GM18519 (cell line): Measurements from ENCODE around the gene TTLL4.

ENCODE experiments used
- ATAC-seq: cut with Tn5 transposase; IDR thresholded peaks from one replicate; pipeline ENCODE4 v1.9.1; 2021; ENCODE audit warnings: mild to moderate bottlenecking, moderate library complexity; ENCODE audit not compliant: unreplicated experiment, low FRiP score

Gene TTLL4

GRCh38 chr2:218781691-218782527 is 71.3 kb downstream of the TTLL4 start, which contains the start of gene CYP27A1:
Gene CYP27A1 (plus strand): TSS chr2:218782147. CDS start chr2:218782183, 36 bp downstream.
- ATAC-seq = no peak

DNA sequence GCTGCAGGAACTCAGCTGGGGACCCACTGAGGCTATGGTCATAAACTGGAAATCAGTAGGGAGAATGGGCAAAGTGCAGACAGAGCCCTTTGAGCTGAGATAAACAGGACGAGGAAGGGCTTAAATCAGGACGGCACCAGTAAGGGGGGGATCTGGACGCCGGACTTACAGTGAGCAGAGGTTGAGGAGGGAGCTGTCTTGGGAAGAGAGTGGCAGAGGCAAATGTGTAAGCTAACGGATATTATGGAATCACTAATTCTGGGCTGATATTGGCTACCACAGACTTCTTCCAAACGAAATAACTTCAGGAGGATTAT is 71.9 kb downstream of the TTLL4 start:
- ATAC-seq = no peak

- no peak for ATAC-seq
Measured at GRCh38 chr2:218783688-218784087, 73.1 kb downstream of the TTLL4 start.

DNA sequence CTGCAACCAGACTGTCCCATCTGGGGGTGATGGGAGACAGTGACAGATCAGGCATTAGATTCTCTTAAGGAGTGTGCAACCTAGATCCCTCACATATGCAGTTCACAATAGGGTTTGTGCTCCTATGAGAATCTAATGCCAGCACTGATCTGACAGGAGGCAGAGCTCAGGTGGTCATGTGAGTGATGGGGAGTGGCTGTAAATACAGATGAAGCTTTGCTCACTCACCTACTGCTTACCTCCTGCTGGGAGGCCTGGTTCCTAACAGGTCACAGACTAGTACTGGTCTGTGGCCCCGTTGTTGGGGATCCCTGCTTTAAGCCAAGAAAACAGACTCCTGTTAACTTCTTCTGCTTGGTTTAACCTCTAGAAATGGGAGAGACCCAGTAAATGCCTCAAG is 74.5 kb downstream of the TTLL4 start:
- ATAC-seq = no peak

DNA sequence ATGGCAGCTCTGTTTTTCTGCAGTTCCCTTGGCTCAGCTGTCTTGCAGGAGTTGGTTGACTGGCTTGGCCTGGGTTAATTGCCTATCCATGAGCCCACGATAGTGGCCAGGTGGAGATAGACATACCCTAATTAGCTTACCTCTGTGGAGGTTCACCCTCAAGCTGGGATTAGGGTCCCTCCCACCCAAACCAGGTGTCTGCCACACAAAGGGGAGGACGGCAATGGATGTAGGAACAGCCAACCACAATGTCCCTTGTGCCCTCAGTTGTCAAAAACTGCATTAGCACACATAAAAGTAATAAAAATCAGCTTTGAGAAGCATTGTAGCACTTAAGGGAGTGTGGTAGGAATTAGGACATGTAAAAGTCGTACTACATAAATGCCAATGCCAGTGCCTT is 75.5 kb downstream of the TTLL4 start:
- no peak for ATAC-seq

DNA sequence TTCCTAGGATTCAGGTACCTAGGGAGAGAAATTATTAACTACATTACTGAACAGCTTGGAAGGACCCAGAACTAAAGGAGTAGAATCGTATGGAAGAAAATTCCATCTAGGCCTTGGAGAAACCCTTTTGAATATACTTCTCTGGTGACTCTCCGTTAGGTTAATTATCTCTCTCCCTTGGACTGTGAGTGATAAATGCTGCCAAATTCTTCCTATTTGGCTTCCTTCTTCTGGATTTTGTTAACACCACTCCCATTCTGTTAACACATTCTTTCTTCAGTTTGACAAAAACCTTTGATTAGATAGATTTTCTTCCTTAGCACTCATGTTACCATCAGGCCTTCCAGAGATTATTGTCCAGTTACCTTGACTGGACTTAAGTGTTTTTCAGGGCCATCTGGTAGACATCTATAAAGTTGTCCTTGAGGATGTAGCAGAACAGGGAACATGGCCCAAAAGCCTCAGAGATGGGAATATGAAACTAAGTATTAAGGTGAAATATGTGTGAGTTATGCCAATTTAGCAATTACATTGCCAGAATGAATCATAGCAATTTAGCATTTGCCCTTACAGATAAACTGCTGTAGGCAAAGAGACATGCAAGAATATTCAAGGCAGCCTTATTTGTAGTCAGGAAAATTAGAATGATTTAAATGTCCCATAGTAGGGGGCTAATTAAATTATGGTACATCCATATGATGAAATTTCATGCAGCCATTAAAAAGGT is 78.1 kb downstream of the TTLL4 start:
- no peak for ATAC-seq

DNA sequence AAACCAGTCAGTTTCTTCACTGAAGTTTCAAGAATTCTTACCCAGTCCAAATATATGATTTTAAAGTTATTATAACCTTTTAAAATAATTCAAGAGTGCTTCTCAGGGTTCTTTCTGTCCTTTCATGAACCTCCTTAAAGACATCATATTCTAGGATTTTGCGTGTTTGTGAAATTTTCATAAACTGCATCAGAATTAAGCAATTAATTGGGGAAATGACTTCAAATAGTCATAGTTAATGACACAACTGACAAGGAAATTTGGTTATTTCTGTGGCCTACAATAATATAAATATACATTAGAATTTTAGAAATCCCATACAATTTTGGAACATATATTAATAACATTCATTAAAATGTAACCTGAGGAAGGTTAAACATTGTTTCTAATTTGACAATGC is 81.8 kb downstream of the TTLL4 start:
- ATAC-seq = no peak

GRCh38 chr2:218796691-218797090 is 86.1 kb downstream of the TTLL4 start:
- no peak for ATAC-seq

DNA sequence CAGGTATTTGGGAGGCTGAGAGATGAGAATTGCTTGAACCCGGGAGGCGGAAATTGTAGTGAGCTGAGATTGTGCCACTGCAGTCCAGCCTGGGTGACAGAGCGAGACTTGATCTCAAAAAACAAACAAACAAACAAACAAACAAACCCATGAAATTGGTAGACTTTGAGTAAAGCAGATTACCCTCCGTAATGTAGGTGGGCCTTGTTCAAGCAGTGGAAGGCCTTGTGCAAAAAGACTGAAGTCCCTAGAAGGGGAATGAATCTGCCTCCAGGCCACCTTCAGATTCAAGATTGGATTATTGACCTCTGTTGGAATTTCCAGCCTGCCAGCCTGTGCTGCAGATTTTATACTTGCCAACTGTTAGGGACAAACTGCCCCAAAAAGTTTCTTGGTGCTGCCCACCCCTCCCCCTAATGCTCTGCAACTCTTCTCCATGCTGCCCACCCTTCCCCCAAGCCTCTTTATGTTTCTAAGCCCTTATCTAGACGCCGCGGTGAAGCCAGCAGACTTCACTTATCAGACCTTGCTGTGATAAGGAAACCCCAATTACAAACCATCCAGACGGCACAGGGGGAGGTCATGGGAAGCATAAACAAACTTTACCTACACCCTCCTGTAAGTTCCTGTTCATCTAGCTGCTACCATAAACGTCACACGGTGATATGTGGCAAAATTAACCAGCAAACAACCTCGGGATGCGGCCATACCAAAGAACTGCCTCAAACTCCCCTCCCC is 88.3 kb downstream of the TTLL4 start:
- ATAC-seq = no peak

GRCh38 chr2:218799990-218800389 is 89.4 kb downstream of the TTLL4 start:
- ATAC-seq = no peak

GRCh38 chr2:218802386-218802994 is 91.9 kb downstream of the TTLL4 start:
- ATAC-seq = no peak

DNA sequence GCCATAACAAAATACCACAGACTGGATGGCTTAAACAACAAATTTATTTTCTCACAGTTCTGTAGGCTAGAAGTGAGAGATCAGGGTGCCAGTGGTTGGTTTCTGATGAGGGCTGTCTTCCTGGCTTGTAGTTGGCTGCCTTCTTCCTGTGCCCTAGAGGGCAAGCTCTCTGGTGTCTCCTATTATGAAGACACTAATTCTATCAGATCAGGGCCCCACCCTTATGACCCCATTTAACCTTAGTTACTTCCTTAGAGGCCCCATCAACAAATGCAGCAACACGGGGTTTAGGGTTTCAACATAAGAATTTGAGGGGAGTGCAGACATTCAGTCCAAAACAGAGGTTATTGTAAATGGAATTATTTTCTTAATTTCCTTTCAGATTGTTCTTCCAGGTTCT is 94.2 kb downstream of the TTLL4 start:
- ATAC-seq = no peak
